Measurements from ENCODE around the gene TP53INP2. TPM values are rescaled to one million over a fixed set of nuclear protein-coding genes. Genes with fewer than 3 reads are reported as not detected.
A peak's percentile ranks its signal among the peaks of the same experiment; 100 is the strongest.

The TP53INP2 gene
- total and polyA plus RNA-seq, 2 donors from 2014 or later: 23.3 to 31.9 TPM

GRCh38 chr20:34683667-34684066, 20.5 kb upstream of the TP53INP2 start:
- TF ChIP-seq CTCF (IDR thresholded peaks at IDR 0.05; ENCODE audit: borderline replicate concordance, extremely low read depth, insufficient read depth): no peak
- Histone ChIP-seq H3K4me1 (ENCODE audit: control insufficient read depth in 2 of 3, insufficient read depth in 2 of 3, low read depth in 1 of 3, low read length in 3 of 3) (no peaks in the 10 kb centered on the region), H3K4me3 (ENCODE audit: low read length in 3 of 3) (no peak overlapping the region), H3K36me3 (ENCODE audit: control insufficient read depth in 2 of 3, insufficient read depth in 3 of 3, low read length in 3 of 3) (no peaks in the 10 kb centered on the region), H3K27ac (ENCODE audit: low read depth in 2 of 2, low read length in 2 of 2) (no peak overlapping the region), H3K9me3 (ENCODE audit: control insufficient read depth in 2 of 3, insufficient read depth in 1 of 3, low read length in 3 of 3) (no peaks in the 10 kb centered on the region), H3K27me3 (ENCODE audit: control insufficient read depth, insufficient read depth, low read length) (no peaks in the 10 kb centered on the region), H3K9ac (ENCODE audit: low read length in 3 of 3) (no peak overlapping the region)
- intact Hi-C loops (cut with DNase I): no loop called here
- DNase-seq (no peak), FAIRE-seq (no peak)

- DNase-seq (no peak), FAIRE-seq (no peak)
- Histone ChIP-seq H3K36me3 (ENCODE audit: control insufficient read depth in 2 of 3, insufficient read depth in 3 of 3, low read length in 3 of 3) (no peaks in the 10 kb centered on the region), H3K4me3 (ENCODE audit: low read length in 3 of 3) (no peak overlapping the region), H3K9ac (ENCODE audit: low read length in 3 of 3) (no peak overlapping the region), H3K4me1 (ENCODE audit: control insufficient read depth in 2 of 3, insufficient read depth in 2 of 3, low read depth in 1 of 3, low read length in 3 of 3) (no peaks in the 10 kb centered on the region), H3K27ac (ENCODE audit: low read depth in 2 of 2, low read length in 2 of 2) (peak overlapping the region in 1 of 2 donors; percentile 32), H3K27me3 (ENCODE audit: control insufficient read depth, insufficient read depth, low read length) (no peaks in the 10 kb centered on the region), H3K9me3 (ENCODE audit: control insufficient read depth in 2 of 3, insufficient read depth in 1 of 3, low read length in 3 of 3) (no peaks in the 10 kb centered on the region)
- no peak for TF ChIP-seq CTCF (IDR thresholded peaks at IDR 0.05; ENCODE audit: borderline replicate concordance, extremely low read depth, insufficient read depth)
- intact Hi-C loops (cut with DNase I): no loop called here
These were observed 14.7 kb upstream of the TP53INP2 start for GRCh38 chr20:34689486-34689885.

- no peak for FAIRE-seq
- intact Hi-C loops (cut with DNase I): no loop called here
- no peak for DNase-seq
These were observed 12.3 kb upstream of the TP53INP2 start for GRCh38 chr20:34691838-34692237.

More at GRCh38 chr20:34691838-34692237, 12.3 kb upstream of the TP53INP2 start:
- Histone ChIP-seq H3K36me3 (ENCODE audit: control insufficient read depth in 2 of 3, insufficient read depth in 3 of 3, low read length in 3 of 3) (no peaks in the 10 kb centered on the region), H3K4me3 (ENCODE audit: low read length in 3 of 3) (no peak overlapping the region), H3K9me3 (ENCODE audit: control insufficient read depth in 2 of 3, insufficient read depth in 1 of 3, low read length in 3 of 3) (no peaks in the 10 kb centered on the region), H3K27me3 (ENCODE audit: control insufficient read depth, insufficient read depth, low read length) (no peaks in the 10 kb centered on the region), H3K27ac (ENCODE audit: low read depth in 2 of 2, low read length in 2 of 2) (no peak overlapping the region), H3K4me1 (ENCODE audit: control insufficient read depth in 2 of 3, insufficient read depth in 2 of 3, low read depth in 1 of 3, low read length in 3 of 3) (no peaks in the 10 kb centered on the region), H3K9ac (ENCODE audit: low read length in 3 of 3) (no peak overlapping the region)
- no peak for TF ChIP-seq CTCF (IDR thresholded peaks at IDR 0.05; ENCODE audit: borderline replicate concordance, extremely low read depth, insufficient read depth)
